Measurements from ENCODE around the gene ACVR1B.

ACVR1B gene

GRCh38 chr12:52015532-52016041 lies 64.1 kb downstream of the ACVR1B start:
- H3K9ac ChIP-seq (ENCODE audit: low read depth, low read length) = no peak overlapping the region

GRCh38 chr12:52018433-52019112 lies 67.1 kb downstream of the ACVR1B start:
- Histone ChIP-seq H2AFZ (ENCODE audit: low read depth, low read length) (no peak overlapping the region), H3K79me2 (ENCODE audit: insufficient read depth, low read length) (no peaks in the 10 kb centered on the region), H3K27ac (ENCODE audit: low read length) (no peak overlapping the region), H3K4me3 (ENCODE audit: low read depth in 1 of 2, low read length in 2 of 2) (no peak overlapping the region), H3K36me3 (ENCODE audit: insufficient read depth, low read length) (no peaks in the 10 kb centered on the region), H3K27me3 (ENCODE audit: insufficient read depth, low read length, poor library complexity) (no peaks in the 10 kb centered on the region), H3K4me1 (ENCODE audit: insufficient read depth, low read length) (peaks cover 28% of the 10 kb centered on the region), H3K9me3 (ENCODE audit: insufficient read depth, low read length, severe bottlenecking) (no peaks in the 10 kb centered on the region), H3K4me2 (ENCODE audit: insufficient read depth, low read length) (no peak overlapping the region), H4K20me1 (ENCODE audit: insufficient read depth, low read length) (no peaks in the 10 kb centered on the region), H3K9ac (ENCODE audit: low read depth, low read length) (no peak overlapping the region)
- TF ChIP-seq EZH2 (IDR thresholded peaks at IDR 0.05; ENCODE audit: borderline replicate concordance, low read depth, low read length, severe bottlenecking) (no peak), CTCF (IDR thresholded peaks at IDR 0.05; ENCODE audit: borderline replicate concordance, extremely low read depth, low read length, poor library complexity, severe bottlenecking) (no peak)
- no peak for DNase-seq
- no peak for ATAC-seq (ENCODE audit: insufficient read depth, low read depth)

More at GRCh38 chr12:52015532-52016041, 64.1 kb downstream of the ACVR1B start:
- Histone ChIP-seq H3K4me3 (ENCODE audit: low read depth in 1 of 2, low read length in 2 of 2) (no peak overlapping the region), H3K27me3 (ENCODE audit: insufficient read depth, low read length, poor library complexity) (no peaks in the 10 kb centered on the region), H4K20me1 (ENCODE audit: insufficient read depth, low read length) (no peaks in the 10 kb centered on the region), H3K4me1 (ENCODE audit: insufficient read depth, low read length) (peaks cover 14% of the 10 kb centered on the region), H3K36me3 (ENCODE audit: insufficient read depth, low read length) (no peaks in the 10 kb centered on the region), H3K4me2 (ENCODE audit: insufficient read depth, low read length) (no peak overlapping the region), H2AFZ (ENCODE audit: low read depth, low read length) (no peak overlapping the region), H3K79me2 (ENCODE audit: insufficient read depth, low read length) (no peaks in the 10 kb centered on the region), H3K27ac (ENCODE audit: low read length) (peak overlapping the region; percentile 27; the same call in 1 of the 2 replicates), H3K9me3 (ENCODE audit: insufficient read depth, low read length, severe bottlenecking) (no peaks in the 10 kb centered on the region)
- DNase-seq = peak; percentile 68
- no peak for TF ChIP-seq CTCF (IDR thresholded peaks at IDR 0.05; ENCODE audit: borderline replicate concordance, extremely low read depth, low read length, poor library complexity, severe bottlenecking)
- ATAC-seq (ENCODE audit: insufficient read depth, low read depth) = peak; percentile 81

GRCh38 chr12:52019113-52019770 lies 67.7 kb downstream of the ACVR1B start:
- DNase-seq (no peak), ATAC-seq (ENCODE audit: insufficient read depth, low read depth) (no peak)
- H3K4me3 ChIP-seq (ENCODE audit: low read depth in 1 of 2, low read length in 2 of 2) = no peak overlapping the region
- no peak overlapping the region for H2AFZ ChIP-seq (ENCODE audit: low read depth, low read length)
- no peaks in the 10 kb centered on the region for H3K79me2 ChIP-seq (ENCODE audit: insufficient read depth, low read length)
- H3K9me3 ChIP-seq (ENCODE audit: insufficient read depth, low read length, severe bottlenecking) = no peaks in the 10 kb centered on the region
- H3K4me2 ChIP-seq (ENCODE audit: insufficient read depth, low read length) = no peak overlapping the region
- H4K20me1 ChIP-seq (ENCODE audit: insufficient read depth, low read length) = no peaks in the 10 kb centered on the region
- no peak overlapping the region for H3K27ac ChIP-seq (ENCODE audit: low read length)
- no peaks in the 10 kb centered on the region for H3K27me3 ChIP-seq (ENCODE audit: insufficient read depth, low read length, poor library complexity)
- no peaks in the 10 kb centered on the region for H3K36me3 ChIP-seq (ENCODE audit: insufficient read depth, low read length)
- TF ChIP-seq CTCF (IDR thresholded peaks at IDR 0.05; ENCODE audit: borderline replicate concordance, extremely low read depth, low read length, poor library complexity, severe bottlenecking) (no peak), EZH2 (IDR thresholded peaks at IDR 0.05; ENCODE audit: borderline replicate concordance, low read depth, low read length, severe bottlenecking) (no peak)
- peaks cover 34% of the 10 kb centered on the region for H3K4me1 ChIP-seq (ENCODE audit: insufficient read depth, low read length)
- no peak overlapping the region for H3K9ac ChIP-seq (ENCODE audit: low read depth, low read length)

Data from DND-41 (cell line).